ENCODE measurements around the gene RAET1E.
"Not testable (repeated sequence)": the region's sequence is repeated elsewhere in the genome, so short reads cannot be mapped to it uniquely, and the experiment has no call there.

The RAET1E gene

GRCh38 chr6:149910721-149911151 is 12.8 kb upstream of the RAET1E start:
- DNase-seq (ENCODE audit: low spot score): no peak

GRCh38 chr6:149909701-149910470 is 12.0 kb upstream of the RAET1E start:
- DNase-seq (ENCODE audit: low spot score): no peak

GRCh38 chr6:149908480-149908879 is 10.6 kb upstream of the RAET1E start:
- not testable (repeated sequence) for DNase-seq (ENCODE audit: low spot score)

GRCh38 chr6:149907317-149907716 is 9.4 kb upstream of the RAET1E start:
- no peak for DNase-seq (ENCODE audit: low spot score)

GRCh38 chr6:149906405-149906804 is 8.5 kb upstream of the RAET1E start:
- DNase-seq (ENCODE audit: low spot score): no peak

- DNase-seq (ENCODE audit: low spot score): no peak
Observed at GRCh38 chr6:149905911-149906371, 8.0 kb upstream of the RAET1E start.

GRCh38 chr6:149905371-149905910 is 7.5 kb upstream of the RAET1E start:
- DNase-seq (ENCODE audit: low spot score): no peak

- no peak for DNase-seq (ENCODE audit: low spot score)
Observed at GRCh38 chr6:149904661-149905370, 6.9 kb upstream of the RAET1E start.

- DNase-seq (ENCODE audit: low spot score): no peak
Observed at GRCh38 chr6:149903938-149904611, 6.2 kb upstream of the RAET1E start.

- no peak for DNase-seq (ENCODE audit: low spot score)
Observed at GRCh38 chr6:149901444-149902140, 3.7 kb upstream of the RAET1E start.

GRCh38 chr6:149900620-149901443 is 2.9 kb upstream of the RAET1E start:
- DNase-seq (ENCODE audit: low spot score): no peak

GRCh38 chr6:149899926-149900619 is 2.2 kb upstream of the RAET1E start:
- no peak for DNase-seq (ENCODE audit: low spot score)

GRCh38 chr6:149899486-149899885 is 1.6 kb upstream of the RAET1E start:
- DNase-seq (ENCODE audit: low spot score): no peak

- no peak for DNase-seq (ENCODE audit: low spot score)
Observed at GRCh38 chr6:149898966-149899365, 1.1 kb upstream of the RAET1E start.

- DNase-seq (ENCODE audit: low spot score): no peak
Observed at GRCh38 chr6:149897015-149897697, 757 bp downstream of the RAET1E start.

- DNase-seq (ENCODE audit: low spot score): no peak
Observed at GRCh38 chr6:149896491-149896890, 1.4 kb downstream of the RAET1E start.

- DNase-seq (ENCODE audit: low spot score): no peak
Observed at GRCh38 chr6:149895833-149896271, 2.1 kb downstream of the RAET1E start.

GRCh38 chr6:149895048-149895590 is 2.8 kb downstream of the RAET1E start:
- DNase-seq (ENCODE audit: low spot score): no peak

GRCh38 chr6:149891864-149892263 is 6.0 kb downstream of the RAET1E start:
- not testable (repeated sequence) for DNase-seq (ENCODE audit: low spot score)

Data from SK-N-DZ (cell line).